ENCODE data around the gene PLEKHG7.
"Not testable (repeated sequence)": the region's sequence is repeated elsewhere in the genome, so short reads cannot be mapped to it uniquely, and the experiment has no call there.

The PLEKHG7 gene

DNA sequence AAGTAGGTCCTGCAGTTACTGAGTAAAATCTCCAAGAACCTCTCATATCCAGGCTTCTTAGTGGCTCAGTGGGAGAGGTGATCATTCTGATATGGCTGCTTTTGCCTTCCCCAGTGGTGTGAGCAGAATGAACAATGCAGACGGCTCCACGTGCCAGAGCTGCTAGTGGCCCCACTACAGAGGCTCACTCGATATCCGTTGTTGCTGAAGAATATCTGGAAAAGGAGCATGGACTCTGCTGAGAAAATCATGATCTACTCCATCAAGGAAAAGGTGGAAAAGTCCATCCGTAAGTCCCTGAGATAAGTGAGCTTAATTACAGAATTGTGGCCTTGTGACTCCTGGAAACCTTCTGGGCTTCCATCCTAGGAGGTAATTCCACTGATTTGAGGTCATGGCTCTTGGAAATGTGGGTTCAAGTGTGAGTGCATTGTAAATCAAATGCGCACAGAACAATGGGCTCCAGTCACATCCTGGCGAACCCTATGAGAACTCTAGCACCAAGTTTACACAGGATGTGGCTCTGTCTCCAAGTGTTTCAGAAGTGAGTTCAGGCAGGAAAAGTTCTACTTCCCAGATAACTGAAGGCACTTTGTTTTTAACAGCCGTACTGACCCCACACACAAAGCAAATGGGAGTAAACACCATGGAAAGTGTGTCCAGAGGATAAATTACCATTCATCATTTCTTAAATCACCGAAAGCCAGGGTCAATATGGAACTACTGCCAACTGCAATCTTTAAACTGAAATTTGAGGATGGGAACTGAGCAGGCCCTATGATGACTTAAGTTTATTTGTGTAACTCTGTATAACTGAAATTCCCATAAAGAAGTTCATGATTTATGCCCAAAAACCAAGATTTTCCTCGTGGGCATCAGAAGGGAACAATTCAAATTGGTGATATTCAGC lies 51.4 kb downstream of the PLEKHG7 start:
- no peak for DNase-seq

DNA sequence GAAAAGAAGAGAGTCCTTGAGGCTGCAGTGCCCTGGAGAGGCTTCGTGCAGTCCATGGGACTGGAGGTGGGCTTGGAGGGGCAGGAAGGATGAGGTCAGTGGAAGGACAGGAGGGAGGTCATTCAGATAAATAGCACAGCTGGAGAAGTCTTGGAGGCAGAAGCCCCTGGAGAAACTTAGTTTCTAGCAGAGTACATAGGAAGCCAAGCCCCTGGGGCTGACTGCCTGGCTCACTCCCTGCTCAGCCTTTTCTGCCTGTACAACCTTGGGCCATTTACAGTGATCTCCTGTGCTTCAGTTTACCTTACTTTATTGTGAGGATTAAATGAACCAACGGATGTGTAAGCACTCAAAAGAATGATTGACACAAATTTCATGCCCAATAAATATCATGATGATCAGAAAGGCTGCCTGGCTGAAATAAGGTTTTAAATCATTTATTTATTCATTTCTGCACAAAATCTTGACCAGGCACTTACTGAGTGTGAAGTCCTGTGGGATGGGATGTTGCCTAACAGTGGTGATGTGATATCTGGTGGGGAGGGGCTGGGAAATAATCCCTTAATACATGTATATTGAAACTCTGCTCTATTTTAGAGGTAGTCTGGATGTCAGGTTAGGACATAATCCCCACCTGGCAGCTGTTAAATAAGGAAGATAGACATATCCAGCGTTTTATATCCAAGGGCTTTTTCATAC lies 54.3 kb downstream of the PLEKHG7 start:
- DNase-seq: no peak

DNA sequence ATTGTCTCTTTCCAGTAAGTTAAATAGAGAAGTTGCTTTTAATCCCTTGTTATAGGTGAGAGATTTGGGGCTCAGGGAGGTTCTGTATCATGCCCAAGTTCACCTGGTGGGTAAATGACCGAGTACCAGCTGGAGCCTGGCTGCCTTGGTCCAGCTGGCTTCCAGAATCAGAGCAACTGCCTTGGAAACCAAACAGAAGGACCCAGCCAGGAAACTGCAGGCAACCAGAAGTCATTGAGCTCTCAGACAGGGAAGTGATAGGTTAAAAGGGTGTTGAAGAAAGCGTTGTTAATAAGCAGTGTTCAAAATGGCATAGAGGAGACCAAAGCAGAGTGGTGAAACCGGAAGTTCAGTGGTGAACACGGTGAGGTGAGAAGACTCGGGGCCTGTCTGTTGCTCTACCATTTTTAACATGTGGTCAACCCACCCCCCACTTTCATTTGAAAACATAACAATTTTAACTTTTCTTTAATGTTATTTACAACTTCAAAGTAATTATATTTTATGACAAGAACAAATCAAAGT lies 54.9 kb downstream of the PLEKHG7 start:
- no peak for DNase-seq

DNA sequence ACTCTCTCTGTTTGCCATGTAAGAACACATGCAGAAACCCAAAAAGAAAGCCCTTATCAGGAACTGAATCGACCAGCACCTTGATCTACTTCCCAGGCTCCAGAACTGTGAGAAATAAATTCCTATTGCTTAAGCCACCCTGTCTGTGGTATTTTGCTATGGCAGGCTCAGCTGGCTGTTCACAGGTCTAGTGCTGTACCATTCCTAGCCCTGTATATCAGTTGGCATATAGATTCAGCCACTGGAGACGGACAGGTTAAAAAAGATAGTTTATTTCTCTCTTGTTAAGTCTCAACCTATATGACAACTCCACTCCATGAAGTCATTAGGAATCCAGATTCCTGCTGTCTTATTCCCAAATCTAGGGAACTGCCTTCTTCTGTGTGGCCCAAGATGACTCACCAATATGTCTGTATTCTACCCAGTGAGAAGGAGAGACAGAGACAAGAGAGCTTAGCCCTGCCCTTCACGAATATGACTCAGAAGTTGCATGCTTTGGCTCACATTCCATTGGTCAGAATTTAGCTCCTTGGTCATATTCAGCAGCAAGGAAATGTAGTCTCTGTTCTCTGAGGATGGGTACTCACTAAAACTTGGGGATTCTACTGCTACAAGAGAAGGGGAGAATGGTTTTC lies 57.0 kb downstream of the PLEKHG7 start:
- no peak for DNase-seq

DNA sequence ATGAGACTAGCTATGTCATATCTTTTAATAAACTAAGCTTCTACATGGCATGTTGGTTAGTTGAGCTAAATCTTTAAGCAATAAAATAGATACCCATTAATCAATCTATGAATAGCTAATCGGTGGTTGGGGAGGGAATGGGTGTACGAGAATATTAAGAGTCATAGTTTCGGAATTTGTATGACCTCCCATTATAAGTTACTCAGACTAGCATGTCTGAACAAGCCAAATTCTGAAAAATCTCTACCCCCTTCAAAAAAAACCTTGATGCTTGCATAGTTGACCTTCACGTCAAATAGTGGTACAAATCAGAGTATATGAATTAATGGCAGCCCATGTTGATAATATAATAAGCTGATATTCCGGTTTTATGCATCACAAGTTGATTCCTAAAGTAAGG lies 60.0 kb downstream of the PLEKHG7 start:
- no peak for DNase-seq

DNA sequence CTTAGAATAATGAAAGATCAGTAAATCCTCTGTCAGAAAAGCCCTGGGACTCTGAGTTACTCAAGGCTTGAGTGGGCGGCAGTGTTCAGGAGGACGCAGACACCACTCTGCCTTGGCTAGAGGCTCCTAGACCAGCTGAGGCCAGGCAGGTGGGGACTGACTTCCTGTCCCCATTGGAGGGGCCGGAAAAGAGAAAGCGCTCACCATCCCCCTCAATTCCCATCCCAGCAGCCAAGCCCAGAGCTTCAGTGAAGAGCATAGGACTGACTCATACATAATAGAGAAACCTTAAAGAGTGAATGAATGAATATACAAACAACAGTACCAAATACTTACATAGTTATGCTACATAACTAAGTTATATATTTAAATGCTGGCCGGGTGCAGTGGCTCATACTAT lies 62.0 kb downstream of the PLEKHG7 start:
- no peak for DNase-seq

DNA sequence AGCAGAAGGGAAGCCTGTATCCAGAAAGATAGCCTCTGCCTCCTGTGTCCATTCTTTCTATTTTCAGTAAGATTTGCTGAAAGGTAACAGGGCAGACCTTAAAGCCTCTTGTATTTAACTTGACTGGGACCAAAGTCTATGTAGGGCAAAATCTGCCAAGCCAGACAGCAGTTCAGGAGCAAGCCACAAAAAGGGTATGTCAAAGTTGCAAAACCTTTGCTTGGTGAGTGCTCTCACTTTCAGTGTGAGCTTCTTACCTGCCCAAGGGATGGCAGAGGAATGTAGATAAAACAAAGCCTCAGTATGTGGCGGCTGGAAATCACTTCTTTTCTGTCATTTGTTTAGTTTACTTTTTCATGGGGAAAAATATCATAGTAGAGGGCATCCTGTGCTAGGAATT lies 63.1 kb downstream of the PLEKHG7 start:
- DNase-seq: no peak

DNA sequence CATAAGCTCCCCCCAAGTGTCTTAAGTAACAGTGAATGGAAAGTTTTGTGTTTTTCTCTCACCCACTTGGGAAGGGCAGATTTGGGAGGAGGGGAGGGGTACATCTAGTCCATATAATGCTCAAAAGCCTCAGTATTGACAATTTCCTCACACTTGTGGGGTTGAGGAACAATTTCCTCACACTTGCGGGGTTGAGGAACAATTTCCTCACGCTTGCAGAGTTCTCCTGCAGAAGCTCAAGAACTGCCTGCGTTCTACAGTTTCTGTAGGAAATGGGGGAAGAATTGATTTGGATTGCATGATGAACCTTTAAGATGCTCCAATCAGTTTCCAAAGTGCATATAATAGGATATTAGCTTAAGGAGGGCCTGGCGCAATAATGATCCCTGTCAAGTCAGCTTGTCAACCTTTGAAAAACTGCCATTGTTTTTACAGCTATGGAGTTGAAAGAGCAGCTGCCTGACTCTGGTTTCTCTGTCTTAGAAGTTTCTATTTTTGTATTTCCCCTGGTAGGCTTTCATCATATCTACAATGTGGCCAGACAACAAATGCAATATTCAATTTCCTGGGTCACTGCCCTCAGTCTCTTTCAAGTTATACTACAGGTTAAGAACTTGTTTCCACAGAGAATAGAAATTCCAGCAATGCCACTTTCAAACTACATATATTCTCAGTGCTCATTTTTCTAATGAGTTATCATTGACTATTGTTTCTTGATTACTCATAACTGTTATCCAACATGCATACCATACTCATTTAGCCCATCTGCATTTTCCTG lies 66.5 kb downstream of the PLEKHG7 start:
- DNase-seq: no peak

DNA sequence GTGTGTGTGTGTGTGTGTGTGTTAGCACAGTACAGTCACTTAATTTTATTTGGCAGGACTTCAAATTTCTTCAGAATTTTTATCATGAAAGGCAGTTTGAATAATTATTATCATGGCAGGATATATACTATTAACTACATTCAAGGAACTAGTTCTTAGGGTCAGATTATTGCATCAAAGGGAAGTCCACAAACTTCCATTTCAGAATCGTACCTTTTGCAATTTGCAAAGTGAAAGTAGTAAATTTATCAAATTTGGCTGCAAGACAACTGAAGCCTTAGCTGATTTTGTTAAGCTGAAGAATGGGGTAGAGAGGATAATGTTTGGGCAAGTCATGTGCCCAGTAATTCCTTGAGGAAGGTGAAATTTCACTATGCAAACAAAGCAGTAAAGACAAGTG lies 68.2 kb downstream of the PLEKHG7 start:
- no peak for DNase-seq

DNA sequence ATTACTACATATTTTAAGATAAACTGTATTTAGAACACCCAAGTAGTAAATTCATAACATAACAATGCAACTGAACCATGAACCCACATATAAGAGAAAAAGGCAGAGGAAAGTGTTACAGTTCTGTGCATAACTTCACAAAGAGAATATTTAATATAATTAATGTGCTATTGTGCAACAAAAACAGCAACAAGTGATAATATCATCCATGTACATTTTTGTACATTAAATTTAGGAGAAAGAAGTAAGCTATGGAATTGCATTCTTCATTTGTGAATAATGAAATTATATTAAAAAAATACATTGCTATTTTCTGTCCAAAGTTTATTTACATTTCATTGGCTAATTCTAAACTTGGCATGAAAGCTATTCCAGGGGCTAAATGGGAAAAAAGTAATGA lies 72.6 kb downstream of the PLEKHG7 start:
- DNase-seq: no peak

DNA sequence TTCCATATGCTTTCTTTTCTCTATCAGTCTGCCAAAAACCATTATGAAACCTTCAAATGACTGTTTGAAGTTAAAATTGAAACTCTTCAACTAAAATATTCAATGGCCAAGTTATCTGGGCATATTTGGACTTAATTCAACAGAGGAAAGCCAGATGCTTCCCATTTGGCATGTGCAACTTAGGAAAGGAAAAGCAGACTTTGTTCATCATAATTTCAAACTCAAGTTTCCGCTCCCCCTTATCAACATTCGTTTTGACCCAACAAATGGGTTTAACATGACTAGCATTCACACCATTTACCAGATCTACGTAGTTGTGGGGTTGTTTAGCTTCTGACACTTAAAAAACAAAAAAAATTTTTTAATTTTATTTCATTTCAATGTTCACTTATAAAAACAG lies 75.7 kb downstream of the PLEKHG7 start:
- DNase-seq: no peak

DNA sequence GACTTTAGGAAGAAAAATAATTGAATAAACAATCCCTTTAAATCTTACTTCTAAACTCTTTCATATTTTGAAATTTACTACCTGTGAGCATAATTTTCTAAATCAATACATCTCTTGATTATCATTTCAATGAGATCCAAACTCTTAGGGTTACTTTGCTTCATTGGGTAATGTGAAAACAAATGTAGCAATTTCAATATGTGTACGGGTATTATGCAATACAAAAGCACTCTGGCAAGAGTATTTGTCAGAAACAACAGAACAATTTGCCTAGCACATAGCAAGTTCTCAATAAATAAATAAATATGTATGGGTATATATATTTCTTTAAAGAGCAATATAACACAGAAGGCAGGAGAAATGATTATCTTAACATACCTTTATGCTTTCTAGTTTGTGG lies 77.1 kb downstream of the PLEKHG7 start:
- no peak for DNase-seq

DNA sequence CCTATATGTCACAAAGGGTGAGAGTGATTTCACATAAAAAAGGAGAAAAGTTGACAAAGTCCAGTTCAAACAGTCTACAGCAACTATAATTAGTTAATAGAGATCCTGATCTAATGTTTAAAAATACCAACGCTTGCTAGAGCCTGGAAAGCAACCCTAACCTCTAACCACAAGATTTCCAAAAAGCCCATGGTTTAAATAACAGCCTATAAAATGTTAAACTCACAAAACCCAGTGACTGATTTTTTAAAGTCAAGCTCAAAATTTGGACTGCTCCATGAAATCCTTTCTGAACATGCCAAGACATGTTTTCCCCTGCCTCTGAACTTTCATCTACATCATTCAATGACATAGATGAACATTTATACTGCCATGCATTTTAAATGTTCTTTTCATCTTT lies 81.6 kb downstream of the PLEKHG7 start:
- no peak for DNase-seq

DNA sequence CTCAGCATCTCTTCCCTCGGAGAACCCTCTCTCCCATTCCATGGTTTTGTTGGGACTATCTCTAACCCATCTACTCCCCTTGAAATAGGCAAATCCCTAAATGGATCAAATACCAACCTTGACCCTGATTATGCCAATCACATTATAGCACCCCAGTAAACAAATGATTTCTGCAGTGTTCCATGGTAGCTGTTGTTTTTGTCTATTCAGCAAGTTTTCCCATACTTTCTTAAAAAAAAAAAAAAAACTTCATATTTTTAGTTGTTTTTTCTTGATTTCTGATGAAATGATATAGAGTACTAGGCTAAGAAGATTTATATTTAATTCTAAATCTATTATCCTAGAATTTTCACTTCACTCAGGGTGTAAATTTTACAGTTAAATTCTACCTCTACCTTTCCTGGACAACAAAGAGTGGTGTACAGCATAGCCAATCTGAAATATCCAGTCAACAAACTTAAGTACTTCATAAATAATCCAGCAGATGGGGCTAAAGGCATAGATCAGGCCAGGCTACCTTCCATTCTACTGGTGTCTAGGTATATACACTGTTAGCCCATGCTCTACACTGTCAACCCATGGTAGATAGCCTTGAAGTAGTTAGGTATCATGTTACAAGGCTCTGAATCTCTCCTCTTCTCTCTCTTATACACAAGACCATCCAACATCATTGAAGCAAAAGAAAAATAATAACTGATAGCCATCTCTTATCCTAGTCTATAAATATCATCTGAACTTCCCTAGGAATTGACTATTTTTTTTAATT lies 82.2 kb downstream of the PLEKHG7 start:
- DNase-seq: no peak

DNA sequence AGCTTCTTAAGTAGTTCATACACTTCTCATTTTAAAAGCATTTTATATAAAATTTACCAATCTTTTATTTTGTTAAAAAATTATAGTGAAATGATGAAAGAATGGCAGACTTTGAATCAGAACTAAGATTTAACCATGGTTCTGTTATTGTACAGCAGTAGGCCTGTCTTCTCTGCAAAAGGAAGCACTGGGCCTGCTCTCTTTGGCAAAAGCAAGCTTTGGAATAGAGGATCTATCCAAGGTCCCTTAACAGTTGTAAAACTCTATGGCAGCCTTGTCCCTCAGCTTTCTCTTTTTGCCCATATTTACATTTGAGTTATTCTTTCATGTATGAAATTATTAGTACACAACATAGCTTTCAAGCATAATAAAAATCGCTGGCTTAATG lies 82.8 kb downstream of the PLEKHG7 start:
- DNase-seq: no peak

DNA sequence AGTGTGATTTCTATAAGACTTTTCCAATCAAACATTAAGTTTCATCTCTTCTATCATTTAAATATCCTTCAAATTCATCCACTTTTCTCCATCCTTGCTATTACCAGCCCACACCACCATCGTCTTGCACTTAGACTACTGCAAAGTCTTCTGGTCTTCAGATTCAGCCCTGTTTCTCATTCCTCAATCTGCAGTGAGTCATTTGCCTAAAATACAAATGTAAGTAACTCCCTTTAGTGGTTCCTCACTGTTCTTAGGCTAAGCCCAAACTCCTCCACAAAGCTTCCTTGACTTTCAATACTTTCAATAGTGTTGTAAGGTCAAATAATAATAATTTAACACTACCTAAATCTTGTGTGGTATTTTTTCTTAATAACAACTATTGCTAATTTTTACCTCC lies 83.3 kb downstream of the PLEKHG7 start:
- DNase-seq: no peak

DNA sequence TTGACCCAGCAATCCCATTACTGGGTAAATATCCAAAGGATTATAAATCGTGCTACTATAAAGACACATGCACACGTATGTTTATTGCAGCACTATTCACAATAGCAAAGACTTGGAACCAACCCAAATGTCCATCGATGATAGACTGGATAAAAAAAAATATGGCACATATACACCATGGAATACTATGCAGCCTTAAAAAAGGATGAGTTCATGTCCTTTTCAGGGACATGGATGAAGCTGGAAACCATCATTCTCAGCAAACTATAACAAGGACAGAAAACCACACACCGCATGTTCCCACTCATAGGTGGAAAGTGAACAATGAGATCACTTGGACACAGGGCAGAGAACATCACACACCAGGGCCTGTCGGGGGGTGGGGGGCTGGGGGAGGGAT lies 91.6 kb downstream of the PLEKHG7 start:
- DNase-seq: not testable (repeated sequence)

DNA sequence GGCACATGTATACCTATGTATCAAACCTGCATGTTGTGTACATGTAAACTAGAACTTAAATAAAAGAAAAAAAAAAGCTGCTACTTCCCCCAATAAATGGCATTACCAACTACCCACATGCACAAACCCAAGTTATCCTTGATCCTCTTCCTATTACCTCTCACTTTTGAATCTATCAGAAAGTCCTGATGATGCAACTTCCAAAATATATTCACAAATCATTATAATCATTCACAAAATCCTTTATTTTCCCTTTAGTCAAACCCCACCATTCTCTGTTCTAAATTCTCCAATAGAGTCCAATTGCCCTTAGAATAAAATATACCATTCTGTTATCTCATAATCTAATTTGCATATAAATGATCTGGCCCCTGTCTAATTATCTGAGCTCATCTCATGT lies 92.0 kb downstream of the PLEKHG7 start:
- no peak for DNase-seq

DNA sequence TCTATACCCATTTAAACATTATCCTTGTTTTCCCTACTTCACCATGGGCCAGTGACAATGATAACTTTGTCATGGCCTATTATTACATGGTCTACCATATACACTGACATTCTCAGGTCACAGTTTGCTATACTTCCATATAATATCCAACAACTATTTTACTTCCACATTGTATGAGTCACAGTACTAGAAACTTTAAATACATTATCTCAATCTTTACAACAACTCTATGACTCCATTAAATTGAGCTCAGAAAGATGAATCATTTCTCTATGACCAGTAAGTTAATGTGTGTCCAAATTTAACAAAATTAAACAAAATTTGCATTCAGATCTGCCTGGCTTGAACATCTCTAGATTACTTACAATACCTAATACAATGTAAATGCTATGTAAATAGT lies 93.9 kb downstream of the PLEKHG7 start:
- no peak for DNase-seq

DNA sequence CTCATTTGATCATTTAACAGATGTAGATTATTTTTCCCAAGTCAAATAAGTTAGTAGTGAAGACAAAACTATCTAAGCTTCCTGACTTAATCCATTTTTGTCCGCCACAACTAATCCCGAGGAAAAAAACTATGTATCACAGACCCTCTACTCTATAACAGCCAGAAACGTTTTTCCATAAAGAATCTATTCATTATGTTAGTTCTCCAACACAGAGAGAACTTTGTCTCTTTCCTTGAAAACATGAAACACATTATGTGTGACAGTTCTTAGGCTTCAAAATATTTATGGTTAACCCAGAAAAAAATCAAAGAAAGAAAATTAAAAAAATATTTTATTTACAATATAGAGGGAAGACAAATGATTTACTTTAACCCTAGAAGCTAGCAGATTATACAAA lies 100.1 kb downstream of the PLEKHG7 start:
- no peak for DNase-seq

DNA sequence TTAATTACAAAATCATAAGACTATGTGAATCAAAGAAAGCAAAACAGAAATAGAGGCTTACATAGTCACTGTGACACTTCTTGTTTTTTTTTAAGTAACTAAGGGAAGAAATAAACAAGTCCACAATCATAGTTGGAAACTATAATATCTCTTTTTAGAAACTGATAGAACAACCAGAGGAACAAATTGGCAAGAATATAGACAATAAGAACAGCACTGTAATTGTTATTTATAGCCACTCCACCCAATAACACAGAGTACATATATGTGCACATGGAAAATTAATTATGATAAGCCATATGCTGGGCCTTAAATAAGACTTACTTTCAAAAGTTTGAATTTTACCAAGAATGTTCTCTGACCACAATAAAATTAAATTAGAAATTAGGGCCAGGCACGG lies 101.1 kb downstream of the PLEKHG7 start:
- DNase-seq: no peak

DNA sequence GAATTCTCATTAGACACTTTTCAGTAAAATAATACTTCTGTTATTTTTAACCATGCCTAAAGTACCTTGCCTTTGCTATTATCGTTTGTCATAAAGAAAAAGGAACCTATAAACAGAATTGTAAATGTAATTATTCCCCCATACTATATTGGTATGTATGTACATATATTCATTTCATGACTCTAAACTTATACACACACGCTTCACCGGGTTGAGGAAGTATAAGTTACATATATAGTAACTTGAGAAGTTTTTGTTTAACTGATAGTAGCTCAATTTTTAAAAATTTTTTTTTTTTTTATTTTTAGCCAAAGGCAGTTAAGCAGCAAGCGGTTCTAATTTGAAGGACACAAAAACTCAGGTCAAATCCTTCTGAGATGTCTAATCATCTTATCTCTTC lies 107.6 kb downstream of the PLEKHG7 start:
- DNase-seq: no peak

Measured in activated effector memory CD4-positive, alpha-beta T cell treated with Interleukin-2 at 50 U/mL for 16 hours (primary cell).